HG02588 (cell line): ENCODE data around the gene LYRM4.

Experiments
- ATAC-seq: cut with Tn5 transposase; IDR thresholded peaks from one replicate; pipeline ENCODE4 v1.9.1; 2021; ENCODE audit warnings: mild to moderate bottlenecking, moderate library complexity; ENCODE audit not compliant: unreplicated experiment

Gene LYRM4

GRCh38 chr6:5206920-5207561, 53.7 kb downstream of the LYRM4 start:
- ATAC-seq = no peak

DNA sequence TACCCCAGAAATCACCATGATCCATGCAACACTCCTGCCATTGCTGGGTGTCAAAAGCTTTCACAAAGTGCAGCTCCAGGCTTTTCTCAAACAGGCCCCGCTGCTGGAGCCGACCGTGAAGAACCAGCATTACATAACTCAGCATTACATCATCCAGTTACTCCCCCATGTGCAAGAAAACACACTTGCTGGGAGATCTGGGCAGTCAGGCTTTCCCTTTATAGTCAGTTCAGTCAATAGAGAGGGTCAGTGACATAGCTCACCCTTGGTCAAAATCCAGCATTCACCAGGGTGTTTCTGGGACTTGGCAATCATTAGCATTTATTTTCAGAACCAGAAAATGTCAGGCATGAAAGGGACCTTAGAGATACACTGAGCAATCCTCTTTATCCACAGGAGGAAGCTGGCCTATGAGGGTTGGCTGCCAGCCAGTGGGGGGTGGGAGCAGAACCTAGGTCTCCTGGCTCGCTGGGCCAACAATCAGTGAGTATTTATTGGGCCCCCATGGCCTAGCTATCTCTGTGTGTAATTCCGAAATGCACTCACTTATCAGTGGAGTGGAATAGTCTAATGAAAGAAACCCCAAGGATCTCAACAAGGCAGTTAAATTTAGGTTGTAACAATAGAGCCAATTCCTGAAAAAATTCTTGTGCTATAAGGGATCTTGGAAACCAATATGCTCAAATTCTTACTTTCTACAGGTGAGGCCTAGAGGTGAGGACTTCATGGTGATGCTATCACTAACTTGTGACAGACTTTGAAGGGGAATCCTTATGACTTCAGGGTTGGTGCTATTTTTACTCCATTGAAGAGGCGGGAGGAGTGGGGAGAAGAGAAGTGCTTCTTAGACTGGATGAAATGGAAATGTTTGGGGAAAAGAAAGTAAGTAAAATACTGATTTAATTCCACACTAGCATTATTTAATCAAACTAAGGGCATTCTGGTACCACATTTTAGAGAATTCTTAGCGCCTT, 54.6 kb downstream of the LYRM4 start:
- ATAC-seq = no peak

- no peak for ATAC-seq
These were observed 55.7 kb downstream of the LYRM4 start for GRCh38 chr6:5205035-5205507.

DNA sequence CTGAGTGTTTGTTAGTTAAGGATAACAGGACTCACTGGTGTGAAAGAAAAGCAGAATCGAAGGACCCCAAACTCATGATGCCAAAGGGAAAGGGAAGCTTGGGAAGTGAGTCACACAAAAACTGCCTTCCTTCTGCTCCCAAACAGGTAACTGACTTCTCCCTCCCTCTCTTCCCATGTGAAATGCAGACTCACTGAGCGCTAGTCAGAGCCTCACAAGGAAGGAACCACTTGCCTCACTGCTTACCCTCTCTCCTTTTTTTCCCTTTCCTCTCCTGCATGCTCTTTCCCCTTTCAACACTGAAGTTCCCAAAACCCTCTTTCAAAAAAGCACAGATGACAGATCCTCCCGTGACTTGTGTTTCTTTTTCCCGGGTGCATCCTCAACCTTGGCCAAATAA, 56.4 kb downstream of the LYRM4 start:
- no peak for ATAC-seq

DNA sequence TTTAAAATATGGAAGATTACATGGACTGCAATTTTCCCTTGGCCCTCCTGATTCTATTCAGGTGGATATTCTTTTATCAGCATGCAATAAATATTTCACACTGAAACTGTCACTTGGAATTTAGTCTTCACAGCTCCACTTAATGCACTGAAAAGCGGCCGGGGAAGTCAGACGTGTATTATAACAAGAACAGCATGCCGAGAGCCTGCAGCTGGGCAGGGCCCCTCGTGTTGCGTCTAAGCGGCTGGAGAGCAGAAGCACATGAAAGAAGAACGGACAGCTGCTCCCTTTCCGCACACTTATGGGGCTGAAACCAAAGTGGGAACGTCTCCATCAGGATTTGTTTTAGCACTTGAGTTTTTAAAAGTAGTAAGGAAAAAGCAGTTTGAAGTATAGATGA, 57.2 kb downstream of the LYRM4 start:
- no peak for ATAC-seq

DNA sequence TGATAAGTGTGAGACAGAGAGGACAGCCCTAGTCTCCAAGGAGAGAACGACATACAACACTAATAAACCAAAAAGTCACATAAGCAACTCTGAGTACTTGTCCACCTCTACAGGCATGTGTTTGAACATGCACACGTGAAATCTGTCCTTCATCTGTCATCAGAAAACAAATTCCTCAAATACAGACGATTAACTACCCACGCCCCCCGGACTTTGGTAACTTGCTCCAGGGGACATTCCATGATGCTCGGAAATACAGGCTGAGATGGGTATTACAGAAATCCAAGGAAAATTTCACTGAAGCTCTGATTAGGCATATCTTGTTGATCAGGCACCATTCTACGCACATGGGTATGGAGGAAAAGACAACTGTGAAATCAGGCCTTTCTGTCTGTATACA, 57.8 kb downstream of the LYRM4 start:
- no peak for ATAC-seq

- no peak for ATAC-seq
These were observed 58.5 kb downstream of the LYRM4 start for GRCh38 chr6:5202206-5202605.

DNA sequence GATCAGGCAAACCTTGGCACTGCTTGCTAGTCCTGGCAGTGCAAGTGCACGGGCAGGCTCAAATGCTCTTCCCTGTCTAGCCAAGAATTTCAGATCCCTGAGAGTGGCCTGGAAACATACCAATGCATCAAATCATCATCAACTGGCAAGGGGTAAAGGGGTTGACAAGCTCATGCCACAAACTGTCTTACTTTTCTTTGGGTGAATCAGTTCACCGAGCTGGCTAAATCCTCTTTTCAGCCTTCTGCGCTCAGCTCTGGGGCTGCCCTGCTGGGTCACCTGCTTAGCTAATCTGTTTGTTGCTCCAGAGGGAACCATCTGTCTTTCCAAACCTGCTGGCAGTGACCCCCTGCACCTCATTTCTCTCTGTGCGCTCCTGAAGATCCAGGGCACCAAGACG, 59.5 kb downstream of the LYRM4 start:
- no peak for ATAC-seq

GRCh38 chr6:5199702-5200101, 61.0 kb downstream of the LYRM4 start:
- ATAC-seq = no peak

DNA sequence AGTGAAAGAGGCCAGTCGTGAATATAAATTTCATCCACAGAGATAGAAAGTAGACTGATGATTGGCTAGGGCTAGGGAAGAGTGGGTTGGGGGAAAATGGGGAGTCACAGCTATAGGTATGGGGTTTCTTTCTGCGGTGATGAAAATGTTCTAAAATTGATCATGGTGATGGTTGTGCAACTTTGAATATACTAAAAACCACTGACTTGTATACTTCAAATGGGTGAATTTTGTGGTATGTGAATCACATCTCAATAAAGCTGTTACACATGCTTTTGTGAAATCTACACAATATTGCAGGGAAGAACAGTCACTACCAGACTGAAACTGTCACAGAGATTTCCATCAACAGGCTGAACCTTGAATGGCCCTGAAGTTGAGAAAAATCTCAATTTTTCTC, 61.5 kb downstream of the LYRM4 start:
- ATAC-seq = no peak

- ATAC-seq = no peak
These were observed 63.7 kb downstream of the LYRM4 start for GRCh38 chr6:5197084-5197483.

DNA sequence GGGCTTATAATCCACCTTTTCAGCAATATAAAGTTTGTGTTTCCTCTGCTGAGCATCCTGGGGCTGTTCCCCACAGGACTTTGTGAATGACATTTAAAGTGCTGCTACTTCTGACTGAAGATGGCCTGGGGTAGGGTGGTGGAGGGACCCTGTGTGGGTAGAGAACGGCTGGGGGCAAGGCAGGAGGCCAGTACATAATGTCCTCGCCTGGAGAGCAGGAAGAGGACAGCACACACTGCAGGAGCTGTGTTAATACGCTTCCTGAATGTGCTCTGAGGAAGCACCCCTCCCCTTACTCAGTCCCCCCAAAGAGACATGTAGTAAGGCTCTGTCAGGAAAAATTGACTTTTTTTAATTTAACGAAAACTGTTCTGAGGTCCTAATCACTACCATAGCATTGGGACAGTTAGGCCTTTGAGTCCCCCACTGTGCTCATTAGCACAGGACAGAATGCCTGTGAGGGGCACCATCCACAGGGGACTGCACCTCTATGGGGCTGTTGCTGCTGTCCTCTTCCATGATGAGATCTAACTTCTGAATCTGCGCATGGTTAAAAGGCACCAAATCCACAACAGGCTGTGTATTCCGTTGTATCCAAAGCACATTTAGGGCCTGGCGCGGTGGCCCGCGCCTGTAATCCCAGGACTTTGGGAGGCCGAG, 68.5 kb downstream of the LYRM4 start:
- ATAC-seq = no peak

GRCh38 chr6:5191722-5192121, 69.0 kb downstream of the LYRM4 start:
- ATAC-seq = no peak

GRCh38 chr6:5191222-5191621, 69.5 kb downstream of the LYRM4 start:
- ATAC-seq = no peak

- ATAC-seq = no peak
These were observed 70.2 kb downstream of the LYRM4 start for GRCh38 chr6:5190507-5190906.

GRCh38 chr6:5188646-5189045, 72.1 kb downstream of the LYRM4 start:
- no peak for ATAC-seq

GRCh38 chr6:5184878-5185277, 75.9 kb downstream of the LYRM4 start:
- no peak for ATAC-seq

DNA sequence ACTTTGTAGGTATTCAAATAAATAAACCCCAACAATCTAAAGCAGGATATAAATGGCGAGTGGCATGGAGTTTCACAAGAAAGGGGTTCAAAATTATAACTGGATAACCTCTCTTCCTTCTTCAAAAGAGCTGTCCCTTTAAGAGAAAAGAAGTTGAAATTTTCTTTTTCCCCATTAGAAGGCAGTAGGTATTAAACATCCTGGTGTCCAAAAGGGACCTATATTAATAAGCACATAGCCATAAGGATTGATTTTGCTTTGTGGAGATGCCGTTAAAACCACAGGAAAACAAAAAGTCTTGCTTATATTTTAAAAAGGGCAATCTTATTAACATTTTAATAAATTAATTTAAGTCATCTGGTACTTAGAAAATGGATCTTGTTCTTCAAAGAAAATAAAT, 76.5 kb downstream of the LYRM4 start:
- no peak for ATAC-seq

- ATAC-seq = no peak
These were observed 79.0 kb downstream of the LYRM4 start for GRCh38 chr6:5181510-5182317.

- ATAC-seq = no peak
These were observed 80.1 kb downstream of the LYRM4 start for GRCh38 chr6:5180636-5181035.

DNA sequence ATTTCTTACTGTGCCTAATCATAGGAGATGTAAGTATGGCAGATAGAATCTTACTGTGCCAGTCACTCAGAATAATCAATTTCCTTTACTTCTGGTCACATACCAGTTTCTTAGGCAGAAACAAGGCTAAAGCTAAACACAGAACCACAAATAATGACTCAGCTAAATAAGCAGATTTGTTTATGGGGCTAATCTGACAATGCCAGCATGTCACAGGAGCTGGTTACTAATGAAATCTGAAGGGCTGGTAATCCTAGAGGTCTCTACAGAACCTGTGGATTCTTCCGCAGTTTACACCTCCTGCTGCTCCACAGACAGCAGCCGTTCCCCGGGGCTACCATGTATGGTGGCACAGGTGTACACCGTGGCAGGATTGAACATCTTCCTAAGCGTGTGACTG, 80.8 kb downstream of the LYRM4 start:
- ATAC-seq = no peak
